HL-60/S4 (cell line): ENCODE data around the gene GRAMD1B.
"Not testable (repeated sequence)": the region's sequence is repeated elsewhere in the genome, so short reads cannot be mapped to it uniquely, and the experiment has no call there.

Source experiments
- in situ Hi-C: fragments of 300-500 bp; cut with MboI; formaldehyde crosslinking; loops from 2 replicates; pipeline ENCODE4 v1.14.3; 2022; ENCODE audit warnings: low sequenced_read_pairs

Gene GRAMD1B

GRCh38 chr11:123439616-123440015, 9.5 kb downstream of the GRAMD1B start:
- in situ Hi-C loops: no loop called here

GRCh38 chr11:123441161-123441560, 11.1 kb downstream of the GRAMD1B start:
- in situ Hi-C loops: no loop called here

GRCh38 chr11:123443851-123444623, 14.0 kb downstream of the GRAMD1B start:
- in situ Hi-C loops: no loop called here

- in situ Hi-C loops: no loop called here
Observed at GRCh38 chr11:123448823-123449222, 18.8 kb downstream of the GRAMD1B start.

GRCh38 chr11:123449436-123449835, 19.4 kb downstream of the GRAMD1B start:
- in situ Hi-C loops: no loop called here

GRCh38 chr11:123450623-123451022, 20.6 kb downstream of the GRAMD1B start:
- in situ Hi-C loops: no loop called here

- in situ Hi-C loops: no loop called here
Observed at GRCh38 chr11:123451183-123451781, 21.2 kb downstream of the GRAMD1B start.

GRCh38 chr11:123452794-123453193, 22.7 kb downstream of the GRAMD1B start:
- in situ Hi-C loops: no loop called here

GRCh38 chr11:123454060-123454651, 24.1 kb downstream of the GRAMD1B start:
- in situ Hi-C loops: no loop called here

GRCh38 chr11:123454796-123455195, 24.7 kb downstream of the GRAMD1B start:
- in situ Hi-C loops: no loop called here

- in situ Hi-C loops: not testable (repeated sequence)
Observed at GRCh38 chr11:123456448-123456847, 26.4 kb downstream of the GRAMD1B start.

GRCh38 chr11:123457187-123457770, 27.2 kb downstream of the GRAMD1B start:
- in situ Hi-C loops: no loop called here

GRCh38 chr11:123458501-123458900, 28.4 kb downstream of the GRAMD1B start:
- in situ Hi-C loops: no loop called here

- in situ Hi-C loops: no loop called here
Observed at GRCh38 chr11:123460012-123460700, 30.1 kb downstream of the GRAMD1B start.

GRCh38 chr11:123461164-123461563, 31.1 kb downstream of the GRAMD1B start:
- in situ Hi-C loops: no loop called here

GRCh38 chr11:123465667-123466066, 35.6 kb downstream of the GRAMD1B start:
- in situ Hi-C loops: not testable (repeated sequence)

GRCh38 chr11:123466172-123466571, 36.1 kb downstream of the GRAMD1B start:
- in situ Hi-C loops: not testable (repeated sequence)

GRCh38 chr11:123469089-123469488, 39.0 kb downstream of the GRAMD1B start:
- in situ Hi-C loops: no loop called here

GRCh38 chr11:123469586-123469985, 39.5 kb downstream of the GRAMD1B start:
- in situ Hi-C loops: no loop called here

GRCh38 chr11:123470842-123471241, 40.8 kb downstream of the GRAMD1B start:
- in situ Hi-C loops: no loop called here
